WTC11 (cell line): ENCODE results near the gene RBM20.

ENCODE experiments used
- TF ChIP-seq, protein P1 (sequence below): fragments of 250-450 bp; sonication (Bioruptor Pico); IDR thresholded peaks from 2 replicates; pipeline ENCODE4 v1.9.0; 2021; ENCODE audit warnings: mild to moderate bottlenecking
- TF ChIP-seq, protein P2 (sequence below): fragments of 200-600 bp; IDR thresholded peaks from 2 replicates; pipeline ENCODE4 v1.8.0; 2022; ENCODE audit warnings: antibody characterized with exemption

DNA sequence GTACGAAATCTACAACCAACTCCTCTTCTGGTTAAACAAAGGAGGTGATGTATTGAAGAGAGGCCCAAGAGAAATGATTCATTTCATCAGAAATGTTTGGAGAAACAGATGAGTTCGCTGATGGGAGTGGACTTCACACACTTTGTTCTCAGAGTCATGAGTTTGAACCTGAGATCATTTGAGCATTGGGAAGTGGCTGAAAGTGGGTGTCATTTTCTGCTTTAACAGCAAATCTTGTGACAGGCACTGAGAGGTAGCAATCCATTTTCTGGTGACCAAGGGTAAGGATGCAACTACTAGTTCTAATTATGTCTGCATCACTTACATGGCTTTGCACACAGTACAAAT, 51.4 kb downstream of the RBM20 start:
- TF ChIP-seq, protein P1, sequence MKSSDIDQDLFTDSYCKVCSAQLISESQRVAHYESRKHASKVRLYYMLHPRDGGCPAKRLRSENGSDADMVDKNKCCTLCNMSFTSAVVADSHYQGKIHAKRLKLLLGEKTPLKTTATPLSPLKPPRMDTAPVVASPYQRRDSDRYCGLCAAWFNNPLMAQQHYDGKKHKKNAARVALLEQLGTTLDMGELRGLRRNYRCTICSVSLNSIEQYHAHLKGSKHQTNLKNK: no peak
- TF ChIP-seq, protein P2, sequence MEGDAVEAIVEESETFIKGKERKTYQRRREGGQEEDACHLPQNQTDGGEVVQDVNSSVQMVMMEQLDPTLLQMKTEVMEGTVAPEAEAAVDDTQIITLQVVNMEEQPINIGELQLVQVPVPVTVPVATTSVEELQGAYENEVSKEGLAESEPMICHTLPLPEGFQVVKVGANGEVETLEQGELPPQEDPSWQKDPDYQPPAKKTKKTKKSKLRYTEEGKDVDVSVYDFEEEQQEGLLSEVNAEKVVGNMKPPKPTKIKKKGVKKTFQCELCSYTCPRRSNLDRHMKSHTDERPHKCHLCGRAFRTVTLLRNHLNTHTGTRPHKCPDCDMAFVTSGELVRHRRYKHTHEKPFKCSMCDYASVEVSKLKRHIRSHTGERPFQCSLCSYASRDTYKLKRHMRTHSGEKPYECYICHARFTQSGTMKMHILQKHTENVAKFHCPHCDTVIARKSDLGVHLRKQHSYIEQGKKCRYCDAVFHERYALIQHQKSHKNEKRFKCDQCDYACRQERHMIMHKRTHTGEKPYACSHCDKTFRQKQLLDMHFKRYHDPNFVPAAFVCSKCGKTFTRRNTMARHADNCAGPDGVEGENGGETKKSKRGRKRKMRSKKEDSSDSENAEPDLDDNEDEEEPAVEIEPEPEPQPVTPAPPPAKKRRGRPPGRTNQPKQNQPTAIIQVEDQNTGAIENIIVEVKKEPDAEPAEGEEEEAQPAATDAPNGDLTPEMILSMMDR: no peak
